ENCODE data around the gene WASF1. TPM values are rescaled to one million over a fixed set of nuclear protein-coding genes. Genes with fewer than 3 reads are reported as not detected.

The WASF1 gene
- total RNA-seq, 1 donor from 2014 or later: 1.2 TPM

DNA sequence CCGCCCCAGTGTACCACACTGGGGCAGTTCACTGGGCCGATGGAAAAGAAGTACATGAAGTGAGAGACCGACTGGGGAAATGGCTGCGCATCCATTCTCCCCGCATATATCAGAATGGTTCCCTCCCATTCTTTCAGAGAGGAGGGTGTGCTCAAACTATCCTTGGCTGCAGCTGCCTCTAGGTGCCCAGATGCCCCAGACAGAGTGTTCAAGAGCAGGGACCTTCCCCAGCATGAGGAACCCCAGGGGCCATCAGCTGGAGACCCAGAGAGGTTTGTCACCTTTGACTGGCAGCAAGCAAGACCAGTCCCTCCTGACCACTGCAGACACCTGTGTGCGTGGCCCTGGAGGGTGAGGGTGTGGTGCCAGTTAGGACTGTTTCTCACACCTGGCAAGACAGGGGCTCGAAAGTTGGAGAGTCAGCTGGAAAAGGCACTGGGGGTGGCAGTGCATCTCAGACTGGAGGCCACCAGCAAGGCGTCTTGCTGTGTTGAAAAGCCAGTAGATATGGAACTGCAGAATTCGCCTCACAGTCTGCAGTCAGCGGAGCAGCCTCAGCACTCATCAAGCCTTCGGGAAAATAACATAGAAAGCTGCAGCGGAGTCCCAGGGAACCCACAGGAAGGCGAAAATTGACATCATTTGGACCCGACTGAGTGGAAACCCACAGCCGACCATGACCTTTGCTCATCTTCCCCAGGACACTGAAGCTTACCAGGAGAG lies 124.6 kb downstream of the WASF1 start:
- peaks cover 33% of the 10 kb centered on the region for H3K27me3 Mint-ChIP-seq
- intact Hi-C loops (cut with micrococcal nuclease): loop anchor here (5.0 kb wide), 1 partner anchor 337 kb away; no protein-coding TSS in a partner anchor

GRCh38 chr6:110053395-110054240 lies 125.9 kb downstream of the WASF1 start:
- no peak overlapping the region for H3K27ac Mint-ChIP-seq
- intact Hi-C loops (cut with micrococcal nuclease): loop anchor here (1.0 to 5.0 kb wide), 2 partner anchors 339 to 348 kb away; no protein-coding TSS in a partner anchor
- no peaks in the 10 kb centered on the region for H3K9me3 Mint-ChIP-seq
- peaks cover 28% of the 10 kb centered on the region for H3K27me3 Mint-ChIP-seq
- no peaks in the 10 kb centered on the region for H3K36me3 Mint-ChIP-seq (ENCODE audit: low read depth)
- DNase-seq: peak; percentile 65
- H3K4me1 Mint-ChIP-seq: no peaks in the 10 kb centered on the region
- H3K4me3 Mint-ChIP-seq: no peak overlapping the region

More for the DNA sequence above, 124.6 kb downstream of the WASF1 start:
- no peak for DNase-seq
- Mint-ChIP-seq H3K36me3 (ENCODE audit: low read depth) (no peaks in the 10 kb centered on the region), H3K9me3 (no peaks in the 10 kb centered on the region), H3K27ac (no peak overlapping the region), H3K4me3 (no peak overlapping the region), H3K4me1 (no peaks in the 10 kb centered on the region)

DNA sequence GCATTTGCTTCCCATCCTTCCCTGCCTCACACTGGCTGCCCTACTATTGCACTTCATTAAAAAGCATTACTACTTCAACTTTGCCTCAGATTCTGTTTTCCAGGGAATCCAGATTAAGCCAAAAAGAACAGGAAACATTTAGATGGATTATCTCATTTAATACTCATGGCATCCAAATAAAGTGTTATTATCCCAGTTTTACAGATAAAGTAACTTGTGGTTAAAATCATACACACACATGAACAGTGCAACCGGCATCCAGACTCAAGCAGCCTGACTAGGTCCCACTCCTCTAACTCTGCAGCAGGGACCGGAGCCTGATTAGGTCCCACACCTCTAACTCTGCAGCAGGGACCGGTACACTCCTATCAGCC lies 129.0 kb downstream of the WASF1 start:
- Mint-ChIP-seq H3K4me1 (no peaks in the 10 kb centered on the region), H3K36me3 (ENCODE audit: low read depth) (no peaks in the 10 kb centered on the region), H3K27me3 (peaks cover 19% of the 10 kb centered on the region), H3K27ac (no peak overlapping the region), H3K9me3 (no peaks in the 10 kb centered on the region), H3K4me3 (no peak overlapping the region)
- DNase-seq: no peak
- intact Hi-C loops (cut with micrococcal nuclease): loop anchor here (5.0 kb wide), 1 partner anchor 342 kb away; no protein-coding TSS in a partner anchor

Other genes starting within 250 kb of the WASF1 start
- gene GPR6, start 201.4 kb downstream of the WASF1 start, total RNA-seq: not detected in 2 replicates
- gene CDC40, start 757 bp upstream of the WASF1 start, total RNA-seq: 25.7 and 31.2 TPM in 2 replicates
- gene METTL24, start 178.7 kb upstream of the WASF1 start, total RNA-seq: not detected in 2 replicates
- gene DDO, start 235.9 kb upstream of the WASF1 start, total RNA-seq: not detected in 2 replicates